ENCODE results near the gene SLC6A4. TPM values are rescaled to one million over a fixed set of nuclear protein-coding genes. Genes with fewer than 3 reads are reported as not detected.
"Not testable (repeated sequence)": the region's sequence is repeated elsewhere in the genome, so short reads cannot be mapped to it uniquely, and the experiment has no call there.

Gene SLC6A4
- total RNA-seq, 4 donors from 2014 or later: 0.11 to 0.50 (median 0.27) TPM

DNA sequence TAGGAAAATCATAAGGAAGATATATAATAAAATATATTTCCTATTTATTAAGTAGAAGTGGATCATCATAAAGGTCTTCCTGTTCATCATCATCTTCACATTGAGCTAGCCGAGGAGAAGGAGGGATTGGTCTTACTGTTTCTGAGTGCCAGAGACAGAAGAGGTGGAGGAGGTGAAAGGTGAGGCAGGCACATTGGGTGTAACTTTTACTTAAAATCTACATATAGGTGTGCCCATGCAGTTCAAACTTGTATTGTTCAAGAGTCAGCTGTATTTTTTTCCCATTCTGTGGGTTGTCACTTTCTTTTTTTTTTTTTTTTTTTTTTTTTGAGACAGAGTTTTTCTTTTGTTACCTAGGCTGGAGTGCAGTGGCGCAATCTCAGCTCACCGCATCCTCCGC, 84.0 kb downstream of the SLC6A4 start:
- H3K4me3 ChIP-seq: no peak overlapping the region
- 97% methylated on average over 4 of the region's 4 CpGs for WGBS
- TF ChIP-seq CTCF (IDR thresholded peaks at IDR 0.05): no peak
- TF ChIP-seq POLR2AphosphoS5 (IDR thresholded peaks at IDR 0.05): no peak
- TF ChIP-seq EP300 (IDR thresholded peaks at IDR 0.05): no peak
- no peak for TF ChIP-seq POLR2A (IDR thresholded peaks at IDR 0.05; ENCODE audit: low read depth)
- no peaks in the 10 kb centered on the region for H3K9me3 ChIP-seq
- H3K36me3 ChIP-seq: peaks cover 0 to 19% (median 7%) of the 10 kb centered on the region in 4 donors
- H3K27ac ChIP-seq (replicated peaks in 1 of 4): no peak overlapping the region
- intact Hi-C loops (cut with DNase I): no loop called here
- no peak for DNase-seq (ENCODE audit: extremely low spot score)
- H3K4me1 ChIP-seq: peaks cover 0 to 6% (median 3%) of the 10 kb centered on the region in 4 donors
- H3K27me3 ChIP-seq: no peaks in the 10 kb centered on the region

DNA sequence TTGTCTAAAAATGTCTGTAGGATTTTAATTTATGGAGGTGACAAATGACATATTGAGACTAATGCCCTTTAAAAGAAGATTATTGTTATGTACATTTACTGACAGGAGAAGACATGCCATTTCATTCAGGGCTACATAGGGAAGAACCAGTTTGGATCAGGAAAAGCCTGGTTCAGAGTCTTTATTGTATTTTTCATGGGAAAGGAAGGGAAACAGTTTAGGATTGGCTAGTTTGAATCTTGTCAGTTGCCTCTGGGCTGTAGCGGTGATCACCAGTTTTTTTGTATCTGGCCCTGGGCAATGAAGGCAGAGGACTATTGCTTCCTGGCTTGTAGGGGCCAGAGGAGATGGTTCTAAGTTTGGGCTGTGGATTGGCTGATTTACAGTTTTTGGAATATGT, 87.1 kb downstream of the SLC6A4 start:
- Histone ChIP-seq H3K27me3 (no peaks in the 10 kb centered on the region), H3K4me1 (peaks cover 0 to 6% (median 3%) of the 10 kb centered on the region in 4 donors), H3K36me3 (peaks cover 0 to 12% (median 6%) of the 10 kb centered on the region in 4 donors), H3K27ac (replicated peaks in 1 of 4) (no peak overlapping the region), H3K9me3 (no peaks in the 10 kb centered on the region), H3K4me3 (no peak overlapping the region)
- intact Hi-C loops (cut with DNase I): no loop called here
- TF ChIP-seq POLR2AphosphoS5 (IDR thresholded peaks at IDR 0.05) (no peak), POLR2A (IDR thresholded peaks at IDR 0.05; ENCODE audit: low read depth) (no peak), EP300 (IDR thresholded peaks at IDR 0.05) (no peak), CTCF (IDR thresholded peaks at IDR 0.05) (no peak)
- 92% methylated on average over 1 of the region's 1 CpG for WGBS
- no peak for DNase-seq (ENCODE audit: extremely low spot score)

GRCh38 chr17:30147860-30148259, 87.6 kb downstream of the SLC6A4 start:
- H3K9me3 ChIP-seq; H3K4me3 ChIP-seq; H3K27me3 ChIP-seq; H3K27ac ChIP-seq (replicated peaks in 1 of 4); intact Hi-C loops (cut with DNase I); H3K4me1 ChIP-seq; DNase-seq (ENCODE audit: extremely low spot score): not testable (repeated sequence)
- H3K36me3 ChIP-seq: peaks cover 0 to 12% (median 6%) of the 10 kb centered on the region in 4 donors
- 92% methylated on average over 6 of the region's 6 CpGs for WGBS

Small RNA genes within 50 kb of the gene (small RNA-seq; reads per million reads assigned to genes)
- gene RF00154: 20.8 to 34.1 (median 31.0) reads per million in 3 donors

Other genes with a start within 250 kb of the SLC6A4 start
- gene NSRP1, start 118.9 kb downstream of the SLC6A4 start, total RNA-seq: 10 to 100 TPM; 20.0 to 38.6 (median 30.3) TPM
- gene BLMH, start 56.2 kb upstream of the SLC6A4 start, total RNA-seq: 10 to 100 TPM; 16.6 to 22.4 (median 20.8) TPM
- under 1 TPM in 1 of 4 donors, not detected in 3; 0.29 TPM for gene TMIGD1, start 98.4 kb upstream of the SLC6A4 start, total RNA-seq
- 100 to 1,000 TPM in 2 of 4 donors, 10 to 100 TPM in 2; 67.0 to 141 (median 95.1) TPM for gene CPD, start 143.2 kb upstream of the SLC6A4 start, total RNA-seq
- 10 to 100 TPM; 28.3 to 49.5 (median 34.2) TPM for gene GOSR1, start 241.7 kb upstream of the SLC6A4 start, total RNA-seq